H1 (cell line): ENCODE measurements around the gene USP24. TPM values are rescaled to one million over a fixed set of nuclear protein-coding genes. Genes with fewer than 3 reads are reported as not detected.

Experiments used
- CTCF ChIA-PET: fragments of 300-600 bp; sonication (Branson Sonifier 250); formaldehyde crosslinking; loops from one replicate; lab custom pipeline; 2021; ENCODE audit not compliant: partially characterized antibody; lab: Charles Lee
- POLR2A ChIA-PET: fragments of 300-600 bp; sonication (Branson Sonifier 250); formaldehyde crosslinking; loops from one replicate; lab custom pipeline; 2021; ENCODE audit warnings: inconsistent platforms; ENCODE audit not compliant: partially characterized antibody; lab: Charles Lee
- DNase-seq, 2 experiments: peaks; one replicate each; pipeline versions ENCODE4 v3.0.0 to v3.0.0-alpha.2; 2010 to 2022; ENCODE audit warnings: low spot score in 2 of 2, low read depth in 1 of 2, mixed read lengths in 1 of 2
- FAIRE-seq: peaks from 2 replicates; lab custom pipeline; 2011; peaks lifted over from hg19 to GRCh38; lab: Jason Lieb, UNC
- H2AFZ ChIP-seq: 2 replicates; pipeline ENCODE4 v1.8.1; 2012; ENCODE audit warnings: low read length, inconsistent platforms
- H2AK5ac ChIP-seq: 2 replicates; pipeline ENCODE4 v1.6.1; 2013; ENCODE audit warnings: low read depth, low read length
- H2BK120ac ChIP-seq: replicated peaks from 2 replicates; pipeline ENCODE3; 2013; ENCODE audit warnings: low read depth, low read length, inconsistent platforms
- H2BK12ac ChIP-seq: 2 replicates; pipeline ENCODE4 v1.6.1; 2013; ENCODE audit warnings: low read depth, low read length
- H2BK15ac ChIP-seq: 2 replicates; pipeline ENCODE4 v1.6.1; 2013; ENCODE audit warnings: low read length
- H2BK20ac ChIP-seq: 2 replicates; pipeline ENCODE4 v1.6.1; 2013; ENCODE audit warnings: low read length
- H2BK5ac ChIP-seq: 2 replicates; pipeline ENCODE4 v1.6.1; 2013; ENCODE audit warnings: low read depth, low read length
- H3K14ac ChIP-seq: 2 replicates; pipeline ENCODE4 v1.6.1; 2013; ENCODE audit warnings: inconsistent platforms; ENCODE audit not compliant: insufficient read length
- H3K18ac ChIP-seq: 2 replicates; pipeline ENCODE4 v1.6.1; 2013; ENCODE audit warnings: low read length; ENCODE audit errors: extremely low read depth
- H3K23ac ChIP-seq: 2 replicates; pipeline ENCODE4 v1.6.1; 2013; ENCODE audit warnings: inconsistent platforms; ENCODE audit not compliant: insufficient read length
- H3K23me2 ChIP-seq: 2 replicates; pipeline ENCODE4 v1.6.1; 2013; ENCODE audit warnings: low read depth, low read length
- H3K27ac ChIP-seq: 2 replicates; pipeline ENCODE4 v1.6.1; 2011; ENCODE audit warnings: low read depth, low read length, inconsistent platforms
- H3K27me3 ChIP-seq, 4 experiments: replicated peaks in 1 of 4; 1 replicate in 1 of 4; 2 replicates in 3 of 4; pipeline versions ENCODE4 v1.6.1 to v1.8.1; 2011 to 2013; ENCODE audit warnings: low read length in 3 of 4, mild to moderate bottlenecking in 3 of 4, inconsistent platforms in 2 of 4, mixed read lengths in 2 of 4, moderate library complexity in 1 of 4; ENCODE audit not compliant: control insufficient read depth in 3 of 4, insufficient read depth in 3 of 4; ENCODE audit errors: extremely low read depth in 1 of 4
- H3K36me3 ChIP-seq, 4 experiments: 2 replicates each; pipeline versions ENCODE4 v1.6.1 to v1.8.1; 2011 to 2013; ENCODE audit warnings: mild to moderate bottlenecking in 4 of 4, low read length in 3 of 4, moderate library complexity in 2 of 4, control low read depth in 1 of 4, inconsistent platforms in 1 of 4; ENCODE audit not compliant: insufficient read depth in 4 of 4, control insufficient read depth in 2 of 4
- H3K4ac ChIP-seq: replicated peaks from 2 replicates; pipeline ENCODE3; 2013; ENCODE audit warnings: low read length, low read depth, mixed read lengths, inconsistent platforms; ENCODE audit not compliant: insufficient read length
- H3K4me1 ChIP-seq, 4 experiments: replicated peaks in 1 of 4; 1 replicate in 1 of 4; 2 replicates in 3 of 4; pipeline versions ENCODE4 v1.6.1 to v1.8.1; 2011 to 2013; ENCODE audit warnings: low read length in 3 of 4, inconsistent platforms in 2 of 4, mixed read lengths in 1 of 4; ENCODE audit not compliant: insufficient read depth in 4 of 4, control insufficient read depth in 3 of 4
- H3K4me2 ChIP-seq, 2 experiments: 2 replicates each; pipeline versions ENCODE4 v1.6.1 to v1.8.1; 2011 to 2013; ENCODE audit warnings: low read depth in 2 of 2, low read length in 2 of 2, control low read depth in 1 of 2, inconsistent platforms in 1 of 2, mild to moderate bottlenecking in 1 of 2; ENCODE audit not compliant: insufficient read depth in 1 of 2
- H3K4me3 ChIP-seq, 4 experiments: fragments of 200-600, 300-600 bp in 1 of 4; sonication (generic), shearing (Covaris generic), sonication (Bioruptor Twin) in 1 of 4; 2 replicates each; pipeline versions ENCODE4 v1.5.1 to v1.8.1; 2011 to 2016; ENCODE audit warnings: low read length in 4 of 4, low read depth in 3 of 4, control low read depth in 2 of 4, inconsistent platforms in 2 of 4, mild to moderate bottlenecking in 2 of 4, mixed read lengths in 1 of 4, moderate library complexity in 1 of 4; ENCODE audit not compliant: insufficient read depth in 2 of 4; ENCODE audit errors: extremely low read depth in 1 of 4
- H3K56ac ChIP-seq: replicated peaks from 2 replicates; pipeline ENCODE3; 2013; ENCODE audit warnings: low read depth, mild to moderate bottlenecking, mixed read lengths, low read length, inconsistent platforms; ENCODE audit not compliant: insufficient read length
- H3K79me1 ChIP-seq: 2 replicates; pipeline ENCODE4 v1.6.1; 2013; ENCODE audit warnings: low read depth, low read length, control low read depth
- H3K79me2 ChIP-seq, 2 experiments: 2 replicates each; pipeline versions ENCODE4 v1.6.1 to v1.8.1; 2012 to 2013; ENCODE audit warnings: low read length in 2 of 2, mild to moderate bottlenecking in 2 of 2, inconsistent platforms in 1 of 2; ENCODE audit not compliant: insufficient read depth in 2 of 2, control insufficient read depth in 1 of 2
- H3K9ac ChIP-seq, 4 experiments: replicated peaks in 1 of 4; 1 replicate in 1 of 4; 2 replicates in 3 of 4; pipeline versions ENCODE4 v1.6.1 to v1.8.1; 2011 to 2013; ENCODE audit warnings: low read depth in 3 of 4, low read length in 3 of 4, control low read depth in 2 of 4, mild to moderate bottlenecking in 2 of 4, moderate library complexity in 2 of 4, inconsistent platforms in 1 of 4; ENCODE audit errors: extremely low read depth in 1 of 4
- H3K9me3 ChIP-seq, 2 experiments: 2 replicates each; pipeline versions ENCODE4 v1.6.1 to v1.8.1; 2012 to 2013; ENCODE audit warnings: mild to moderate bottlenecking in 2 of 2, moderate library complexity in 2 of 2, control low read depth in 1 of 2, inconsistent platforms in 1 of 2, low read depth in 1 of 2, low read length in 1 of 2, mixed read lengths in 1 of 2; ENCODE audit not compliant: insufficient read depth in 2 of 2
- H4K20me1 ChIP-seq, 2 experiments: replicated peaks in 1 of 2; 2 replicates each; pipeline versions ENCODE3 to v1.8.1; 2011 to 2013; ENCODE audit warnings: inconsistent platforms in 2 of 2, low read length in 2 of 2, mild to moderate bottlenecking in 1 of 2; ENCODE audit not compliant: insufficient read depth in 2 of 2, control insufficient read depth in 1 of 2
- H4K5ac ChIP-seq: 2 replicates; pipeline ENCODE4 v1.6.1; 2013; ENCODE audit warnings: low read length, low read depth, mixed read lengths, inconsistent platforms; ENCODE audit not compliant: insufficient read length
- H4K8ac ChIP-seq: 2 replicates; pipeline ENCODE4 v1.8.0; 2013; ENCODE audit warnings: mild to moderate bottlenecking, moderate library complexity, low read length, inconsistent platforms; ENCODE audit not compliant: insufficient read depth; ENCODE audit errors: extremely low read depth
- H4K91ac ChIP-seq: replicated peaks from 2 replicates; pipeline ENCODE3; 2013; ENCODE audit warnings: low read length, mixed read lengths, inconsistent platforms; ENCODE audit not compliant: insufficient read length
- POU5F1 ChIP-seq: IDR thresholded peaks from 2 replicates; pipeline ENCODE4 v1.6.1; 2011; ENCODE audit warnings: low read depth, mild to moderate bottlenecking, low read length, moderate library complexity
- SRF ChIP-seq: IDR thresholded peaks from 2 replicates; pipeline ENCODE4 v1.6.1; 2011; ENCODE audit warnings: mild to moderate bottlenecking, low read depth, low read length, moderate library complexity
- WGBS, 2 experiments: shearing (Covaris generic) in 1 of 2; methylation state at CpG; one replicate each; pipeline versions ENCODE4 v1.1.6 to v1.1.7; 2013 to 2015; ENCODE audit warnings: low lambda C conversion rate in 2 of 2, mixed read lengths in 2 of 2, inconsistent platforms in 1 of 2, low coverage in 1 of 2, missing lambda C conversion rate in 1 of 2; ENCODE audit not compliant: insufficient replicate concordance in 2 of 2, insufficient coverage in 1 of 2, insufficient read length in 1 of 2; ENCODE audit errors: extremely low coverage in 1 of 2, missing lambda C conversion rate in 1 of 2; 5-methylcytosine and 5-hydroxymethylcytosine counted together
- polyA plus RNA-seq, 7 experiments: library from polyadenylated mRNA; depleted of rRNA in 3 of 7; stranded (reverse) in 5 of 7; unstranded in 2 of 7; fragments of >200 nt in 5 of 7; fragments of 200-250 nt in 2 of 7; gene quantifications; 1 replicate in 5 of 7; 2 replicates in 1 of 7; 4 replicates in 1 of 7; pipeline versions ENCODE4 v1.2.1 to v1.2.3, GENCODE V29; 2011 to 2013; ENCODE audit warnings: missing spikeins in 2 of 7, mixed read lengths in 2 of 7
- total RNA-seq: library from RNA; stranded (reverse); fragmentation: NEBNext Ultra II Directional; extraction: Animal tissue kit (Norgen Biotek cat#: 25700); gene quantifications from 2 replicates; pipeline ENCODE4 v1.2.1, GENCODE V29; 2021
- TF ChIP-seq, protein P1 (sequence below): IDR thresholded peaks from 2 replicates; pipeline ENCODE4 v1.6.1; 2012; ENCODE audit warnings: low read length, inconsistent platforms

Gene USP24
- total and polyA plus RNA-seq, 2 of the 8 experiments (the other 6 are each of a cell fraction or from before 2014, with no cell fraction given) = 11.1 to 34.6 TPM

DNA sequence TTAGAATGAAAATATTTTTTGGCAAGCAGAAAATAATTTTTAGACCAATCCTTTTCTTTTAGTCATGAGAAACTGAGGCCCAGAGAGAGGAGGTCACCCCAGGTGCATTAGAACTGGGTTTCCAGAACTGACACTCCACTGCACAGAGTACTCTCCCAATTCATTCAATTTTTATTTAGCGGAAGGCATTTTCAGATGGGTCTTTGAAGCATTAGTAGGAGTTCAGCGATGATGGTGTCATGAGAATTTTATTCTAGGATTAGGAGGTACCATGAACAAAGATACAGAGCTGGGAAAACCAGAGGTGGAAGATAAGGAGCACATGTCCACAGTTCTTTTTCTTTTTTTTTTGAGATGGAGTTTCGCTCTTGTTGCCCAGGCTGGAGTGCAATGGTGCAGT is 173.6 kb downstream of the USP24 start:
- H3K9me3 ChIP-seq = no peaks in the 10 kb centered on the region
- DNase-seq (no peak), FAIRE-seq (no peak)
- H2BK15ac ChIP-seq = no peak overlapping the region
- H4K20me1 ChIP-seq = peaks cover 0 to 25% of the 10 kb centered on the region in 2 experiments
- H3K23ac ChIP-seq = no peak overlapping the region
- H3K18ac ChIP-seq = no peak overlapping the region
- peaks cover 6 to 16% of the 10 kb centered on the region in 2 experiments; a peak in 2 of 4 replicates for H3K79me2 ChIP-seq
- no peak overlapping the region for H2AFZ ChIP-seq
- no peak overlapping the region for H2BK120ac ChIP-seq
- H3K14ac ChIP-seq = no peak overlapping the region
- H3K27me3 ChIP-seq = peaks cover 9 to 39% (median 37%) of the 10 kb centered on the region in 4 experiments
- no peak overlapping the region for H3K56ac ChIP-seq
- peak overlapping the region in 1 of 2 experiments; percentile 89; a peak in 1 of 4 replicates for H3K4me2 ChIP-seq
- H3K36me3 ChIP-seq = peaks cover 0 to 14% (median 0%) of the 10 kb centered on the region in 4 experiments; a peak in 1 of 8 replicates
- H3K27ac ChIP-seq = no peak overlapping the region
- H2AK5ac ChIP-seq = no peak overlapping the region
- no peak overlapping the region for H4K91ac ChIP-seq
- CTCF ChIA-PET = interaction anchor here (0.7 to 2.0 kb wide), 7 partner anchors 9 to 97 kb away, joined by 3 to 9 read pairs (median 4); no protein-coding TSS in a partner anchor
- TF ChIP-seq, protein P1, sequence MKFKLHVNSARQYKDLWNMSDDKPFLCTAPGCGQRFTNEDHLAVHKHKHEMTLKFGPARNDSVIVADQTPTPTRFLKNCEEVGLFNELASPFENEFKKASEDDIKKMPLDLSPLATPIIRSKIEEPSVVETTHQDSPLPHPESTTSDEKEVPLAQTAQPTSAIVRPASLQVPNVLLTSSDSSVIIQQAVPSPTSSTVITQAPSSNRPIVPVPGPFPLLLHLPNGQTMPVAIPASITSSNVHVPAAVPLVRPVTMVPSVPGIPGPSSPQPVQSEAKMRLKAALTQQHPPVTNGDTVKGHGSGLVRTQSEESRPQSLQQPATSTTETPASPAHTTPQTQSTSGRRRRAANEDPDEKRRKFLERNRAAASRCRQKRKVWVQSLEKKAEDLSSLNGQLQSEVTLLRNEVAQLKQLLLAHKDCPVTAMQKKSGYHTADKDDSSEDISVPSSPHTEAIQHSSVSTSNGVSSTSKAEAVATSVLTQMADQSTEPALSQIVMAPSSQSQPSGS = no peak
- TF ChIP-seq POU5F1 (no peak), SRF (no peak)
- no peak overlapping the region for H4K8ac ChIP-seq
- H3K79me1 ChIP-seq = no peaks in the 10 kb centered on the region; the same call in none of the 2 replicates
- no peak overlapping the region for H2BK20ac ChIP-seq
- H3K23me2 ChIP-seq = peaks cover 13% of the 10 kb centered on the region; the same call in 1 of the 2 replicates
- no peak overlapping the region for H3K4ac ChIP-seq
- H3K9ac ChIP-seq = no peak overlapping the region
- no peak overlapping the region for H2BK5ac ChIP-seq
- H4K5ac ChIP-seq = no peak overlapping the region
- 93% methylated on average over 3 of the region's 3 CpGs; no CpG with 5 or more reads in 1 of the 2 experiments for WGBS, 2 experiments
- POLR2A ChIA-PET = no interaction called here
- H2BK12ac ChIP-seq = no peak overlapping the region
- peaks cover 0 to 13% (median 9%) of the 10 kb centered on the region in 4 experiments; a peak in 6 of 7 replicates for H3K4me1 ChIP-seq
- no peak overlapping the region for H3K4me3 ChIP-seq
